HEK293 (cell line): ENCODE data around the gene PACS1.

ENCODE experiments used
- CTCF ChIA-PET: fragments of 350-600 bp; formaldehyde crosslinking; extraction: SDS; loops from one replicate; lab custom pipeline; 2021; ENCODE audit warnings: antibody characterized with exemption; lab: Yijun Ruan, JAX
- POLR2A ChIA-PET: fragments of 300-600 bp; formaldehyde crosslinking; extraction: SDS; loops from one replicate; lab custom pipeline; 2020; ENCODE audit warnings: antibody characterized with exemption, inconsistent platforms; lab: Yijun Ruan, JAX
- H3K27ac ChIP-seq: fragments of 200-500 bp; sonication (Bioruptor generic); 2 replicates; pipeline ENCODE4 v1.5.1; 2014; ENCODE audit warnings: low read depth, low read length, control low read depth, inconsistent platforms; ENCODE audit errors: extremely low read depth
- H3K36me3 ChIP-seq, 2 experiments: fragments of 200-500 bp in 1 of 2; sonication (Bioruptor generic) in 1 of 2; 1 replicate in 1 of 2; 2 replicates in 1 of 2; pipeline ENCODE4 v1.5.1; 2014 to 2017; ENCODE audit warnings: inconsistent platforms in 2 of 2, low read length in 2 of 2; ENCODE audit not compliant: control insufficient read depth in 2 of 2, insufficient read depth in 1 of 2
- H3K4me1 ChIP-seq: fragments of 200-500 bp; sonication (Bioruptor generic); 2 replicates; pipeline ENCODE4 v1.5.1; 2014; ENCODE audit warnings: mild to moderate bottlenecking, low read length, inconsistent platforms; ENCODE audit not compliant: control insufficient read depth, insufficient read depth
- H3K4me3 ChIP-seq: 2 replicates; pipeline ENCODE4 v1.5.1; 2011; ENCODE audit warnings: low read depth, mild to moderate bottlenecking, control low read depth, low read length, moderate library complexity
- H3K9me3 ChIP-seq: fragments of 200-500 bp; sonication (Bioruptor generic); 2 replicates; pipeline ENCODE4 v1.5.1; 2014; ENCODE audit warnings: low read depth, low read length, inconsistent platforms; ENCODE audit not compliant: control insufficient read depth, insufficient read depth
- EGR2 ChIP-seq: fragments of 450-650 bp; formaldehyde crosslinking; IDR thresholded peaks from 2 replicates; pipeline ENCODE4 v1.5.1; 2016; ENCODE audit warnings: low read depth, missing biosample characterization, missing genetic modification characterization
- HOXA7 ChIP-seq: sonication (generic); formaldehyde crosslinking; IDR thresholded peaks from 2 replicates; pipeline ENCODE4 v1.8.1; 2022; ENCODE audit warnings: missing genetic modification reagents, borderline replicate concordance
- KLF8 ChIP-seq: fragments of 450-650 bp; formaldehyde crosslinking; IDR thresholded peaks from 2 replicates; pipeline ENCODE4 v1.5.1; 2016; ENCODE audit warnings: missing biosample characterization, missing genetic modification characterization
- MZF1 ChIP-seq: fragments of 450-650 bp; formaldehyde crosslinking; IDR thresholded peaks from 2 replicates; pipeline ENCODE4 v1.5.1; 2017; ENCODE audit warnings: missing biosample characterization, missing genetic modification characterization, borderline replicate concordance
- SETDB1 ChIP-seq: IDR thresholded peaks from one replicate; pipeline ENCODE4 v1.6.1; 2017; ENCODE audit warnings: mild to moderate bottlenecking, low read length, moderate library complexity, mixed read lengths; ENCODE audit not compliant: insufficient read length
- ZNF146 ChIP-seq: fragments of 450-650 bp; formaldehyde crosslinking; IDR thresholded peaks from 2 replicates; pipeline ENCODE4 v1.5.1; 2016; ENCODE audit warnings: missing biosample characterization, missing genetic modification characterization
- ZNF174 ChIP-seq: fragments of 450-650 bp; formaldehyde crosslinking; IDR thresholded peaks from 2 replicates; pipeline ENCODE4 v1.5.0; 2017; ENCODE audit warnings: missing biosample characterization, mild to moderate bottlenecking, missing genetic modification characterization
- ZNF24 ChIP-seq: fragments of 450-650 bp; formaldehyde crosslinking; IDR thresholded peaks from 2 replicates; pipeline ENCODE4 v1.5.1; 2016; ENCODE audit warnings: missing biosample characterization, missing genetic modification characterization
- ZNF248 ChIP-seq: fragments of 450-650 bp; formaldehyde crosslinking; IDR thresholded peaks from 2 replicates; pipeline ENCODE4 v1.5.1; 2017; ENCODE audit warnings: missing biosample characterization, missing genetic modification characterization
- ZNF335 ChIP-seq: fragments of 450-650 bp; formaldehyde crosslinking; conservative IDR thresholded peaks from 2 replicates; pipeline ENCODE4 v1.5.1; 2016; ENCODE audit warnings: missing biosample characterization, missing genetic modification characterization
- ZNF341 ChIP-seq: fragments of 450-650 bp; formaldehyde crosslinking; IDR thresholded peaks from 2 replicates; pipeline ENCODE4; 2016; ENCODE audit warnings: low read depth, missing biosample characterization, missing genetic modification characterization
- ZNF350 ChIP-seq: fragments of 450-650 bp; formaldehyde crosslinking; IDR thresholded peaks from 2 replicates; pipeline ENCODE4 v1.5.0; 2017; ENCODE audit warnings: missing biosample characterization, mild to moderate bottlenecking, missing genetic modification characterization
- ZNF423 ChIP-seq: fragments of 450-650 bp; formaldehyde crosslinking; IDR thresholded peaks from 2 replicates; pipeline ENCODE4 v1.5.1; 2016; ENCODE audit warnings: missing biosample characterization, missing genetic modification characterization
- ZNF433 ChIP-seq: fragments of 450-650 bp; formaldehyde crosslinking; IDR thresholded peaks from 2 replicates; pipeline ENCODE4 v1.5.1; 2016; ENCODE audit warnings: missing biosample characterization, missing genetic modification characterization, low read depth
- ZNF513 ChIP-seq: fragments of 450-650 bp; IDR thresholded peaks from 2 replicates; pipeline ENCODE4 v1.5.1; 2018; ENCODE audit warnings: missing biosample characterization, missing genetic modification characterization
- ZNF549 ChIP-seq: fragments of 450-650 bp; IDR thresholded peaks from 2 replicates; pipeline ENCODE4 v1.5.1; 2018; ENCODE audit warnings: missing biosample characterization, missing genetic modification characterization, mild to moderate bottlenecking, inconsistent platforms, moderate library complexity
- ZNF558 ChIP-seq: fragments of 450-650 bp; formaldehyde crosslinking; IDR thresholded peaks from 2 replicates; pipeline ENCODE4 v1.5.1; 2016; ENCODE audit warnings: missing biosample characterization, missing genetic modification characterization
- ZNF621 ChIP-seq: fragments of 450-650 bp; formaldehyde crosslinking; IDR thresholded peaks from 2 replicates; pipeline ENCODE4 v1.5.1; 2017; ENCODE audit warnings: missing biosample characterization, missing genetic modification characterization
- ZNF639 ChIP-seq: fragments of 450-650 bp; formaldehyde crosslinking; IDR thresholded peaks from 2 replicates; pipeline ENCODE4 v1.5.1; 2016; ENCODE audit warnings: missing biosample characterization, missing genetic modification characterization
- ZNF677 ChIP-seq: fragments of 450-650 bp; IDR thresholded peaks from 2 replicates; pipeline ENCODE4 v1.5.0; 2018; ENCODE audit warnings: missing biosample characterization, mild to moderate bottlenecking, missing genetic modification characterization, moderate library complexity
- ZNF707 ChIP-seq: fragments of 450-650 bp; formaldehyde crosslinking; IDR thresholded peaks from 2 replicates; pipeline ENCODE4 v1.5.1; 2016; ENCODE audit warnings: missing biosample characterization, missing genetic modification characterization
- ZNF747 ChIP-seq: fragments of 450-650 bp; formaldehyde crosslinking; IDR thresholded peaks from 2 replicates; pipeline ENCODE4 v1.5.1; 2016; ENCODE audit warnings: missing biosample characterization, missing genetic modification characterization
- ZNF837 ChIP-seq: fragments of 450-650 bp; formaldehyde crosslinking; IDR thresholded peaks from 2 replicates; pipeline ENCODE4 v1.5.1; 2016; ENCODE audit warnings: missing biosample characterization, missing genetic modification characterization
- ZSCAN18 ChIP-seq: fragments of 450-650 bp; formaldehyde crosslinking; IDR thresholded peaks from 2 replicates; pipeline ENCODE4 v1.5.1; 2016; ENCODE audit warnings: missing biosample characterization, missing genetic modification characterization
- ZSCAN4 ChIP-seq: fragments of 450-650 bp; formaldehyde crosslinking; IDR thresholded peaks from 2 replicates; pipeline ENCODE4 v1.5.1; 2017; ENCODE audit warnings: missing biosample characterization, missing genetic modification characterization
- TF ChIP-seq, protein P1 (sequence below): fragments of 450-650 bp; formaldehyde crosslinking; IDR thresholded peaks from 2 replicates; pipeline ENCODE4 v1.5.1; 2016; ENCODE audit warnings: missing biosample characterization, missing genetic modification characterization
- TF ChIP-seq, protein P2 (sequence below): fragments of 450-650 bp; formaldehyde crosslinking; IDR thresholded peaks from 2 replicates; pipeline ENCODE4 v1.5.1; 2016; ENCODE audit warnings: missing biosample characterization, missing genetic modification characterization, low read depth

The PACS1 gene

DNA sequence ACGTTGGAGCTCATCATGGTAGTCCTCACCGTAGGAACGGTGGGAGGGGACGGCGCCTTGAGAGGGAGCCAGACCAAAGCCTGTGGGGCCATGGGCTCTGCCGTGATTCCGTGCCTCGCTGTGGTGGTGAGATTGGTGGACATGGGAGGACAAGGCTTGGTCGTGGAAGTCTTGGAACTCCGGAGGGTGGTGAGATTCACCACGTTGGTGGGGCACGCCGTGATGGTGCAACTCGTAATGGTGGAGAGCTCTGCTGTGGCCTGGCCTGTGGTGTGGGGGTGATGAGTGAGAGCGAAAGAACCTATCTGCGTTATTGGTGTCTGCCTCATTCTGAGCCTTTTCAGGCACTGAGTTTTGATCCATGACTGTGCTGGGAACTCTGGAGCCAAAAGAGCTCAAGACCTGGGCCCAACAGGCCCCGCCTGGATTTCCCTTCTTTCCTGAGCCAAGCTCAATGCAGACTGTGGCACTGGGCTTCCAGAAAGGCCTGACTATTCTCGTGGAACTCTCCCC, 44.0 kb upstream of the PACS1 start, which contains the start of gene CATSPER1:
CATSPER1 (minus strand) TSS at position 463 of the 513 bp plus-strand sequence; CDS start at position 363, 100 bp downstream.
- H3K27ac ChIP-seq = no peak within 1 kb of the TSS
- no peaks in the 10 kb centered on the region for H3K4me1 ChIP-seq
- no peak for TF ChIP-seq KLF8
- TF ChIP-seq, protein P1, sequence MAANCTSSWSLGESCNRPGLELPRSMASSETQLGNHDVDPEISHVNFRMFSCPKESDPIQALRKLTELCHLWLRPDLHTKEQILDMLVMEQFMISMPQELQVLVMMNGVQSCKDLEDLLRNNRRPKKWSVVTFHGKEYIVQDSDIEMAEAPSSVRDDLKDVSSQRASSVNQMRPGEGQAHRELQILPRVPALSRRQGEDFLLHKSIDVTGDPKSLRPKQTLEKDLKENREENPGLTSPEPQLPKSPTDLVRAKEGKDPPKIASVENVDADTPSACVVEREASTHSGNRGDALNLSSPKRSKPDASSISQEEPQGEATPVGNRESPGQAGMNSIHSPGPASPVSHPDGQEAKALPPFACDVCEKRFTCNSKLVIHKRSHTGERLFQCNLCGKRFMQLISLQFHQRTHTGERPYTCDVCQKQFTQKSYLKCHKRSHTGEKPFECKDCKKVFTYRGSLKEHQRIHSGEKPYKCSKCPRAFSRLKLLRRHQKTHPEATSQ (tag by site-specific recombination) = no peak
- no peak for TF ChIP-seq ZNF248 (tag by site-specific recombination)
- TF ChIP-seq ZNF837 = no peak
- no peak for TF ChIP-seq ZNF24 (tag by site-specific recombination)
- TF ChIP-seq ZNF621 (tag by site-specific recombination) = no peak
- TF ChIP-seq ZNF747 (tag by site-specific recombination) = no peak
- TF ChIP-seq MZF1 (tag by site-specific recombination) = no peak
- no peak for TF ChIP-seq ZNF549 (tag by site-specific recombination)
- no peak for TF ChIP-seq ZNF146 (tag by site-specific recombination)
- no peak for TF ChIP-seq ZNF423 (tag by site-specific recombination)
- H3K4me3 ChIP-seq = no peak within 1 kb of the TSS
- ChIA-PET CTCF (interaction anchor here (0.5 to 3.0 kb wide), 7 partner anchors 16 to 138 kb away, joined by 3 to 14 read pairs (median 3); partner anchors contain the start of gene FIBP), POLR2A (no interaction called here)
- no peaks in the 10 kb centered on the region for H3K9me3 ChIP-seq
- no peaks in the 10 kb centered on the region for H3K36me3 ChIP-seq

DNA sequence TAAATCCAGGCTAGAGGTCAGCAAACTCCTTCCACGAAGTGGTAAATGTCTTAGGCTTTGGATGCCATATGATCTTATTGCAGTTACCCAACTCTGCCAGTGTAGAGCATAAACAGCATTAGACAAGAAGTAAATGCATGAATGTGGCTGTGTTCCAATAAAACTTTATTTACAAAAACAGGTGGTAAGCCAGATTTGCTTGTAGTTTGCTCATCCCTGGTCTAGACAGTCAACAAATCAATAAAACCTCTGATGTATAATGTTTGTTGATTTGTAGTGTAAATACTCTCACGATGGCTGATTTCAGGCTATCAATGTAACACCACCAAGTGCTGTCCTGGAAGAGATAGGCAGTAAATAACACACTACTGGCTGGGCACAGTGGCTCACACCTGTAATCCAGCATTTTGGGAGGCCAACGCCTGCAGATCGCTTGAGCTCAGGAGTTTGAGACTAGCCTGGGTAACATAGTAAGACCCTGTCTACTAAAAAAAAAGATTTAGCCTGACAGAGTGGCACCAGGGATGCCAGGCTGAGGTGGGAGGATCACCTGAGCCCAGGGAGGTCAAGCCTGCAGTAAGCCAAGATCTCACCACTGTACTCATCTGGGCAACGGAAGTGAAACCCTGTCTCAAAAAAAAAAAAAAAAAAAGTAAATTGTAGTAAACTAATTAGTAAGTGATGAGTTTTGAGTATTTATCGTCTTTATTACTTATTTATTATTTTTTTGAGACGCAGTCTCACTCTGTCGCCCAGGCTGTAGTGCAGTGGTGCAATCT, 36.9 kb upstream of the PACS1 start:
- Histone ChIP-seq H3K4me3 (no peak overlapping the region), H3K27ac (no peak overlapping the region), H3K9me3 (no peaks in the 10 kb centered on the region), H3K4me1 (no peaks in the 10 kb centered on the region), H3K36me3 (no peaks in the 10 kb centered on the region)
- ChIA-PET POLR2A (no interaction called here), CTCF (interaction anchor here (4.7 kb wide), 1 partner anchor 12 kb away, joined by 37 read pairs; no protein-coding TSS in a partner anchor)
- no peak for TF ChIP-seq EGR2 (tag by site-specific recombination)
- no peak for TF ChIP-seq SETDB1
- TF ChIP-seq ZNF174 (tag by site-specific recombination) = no peak
- TF ChIP-seq ZNF558 = no peak
- no peak for TF ChIP-seq ZNF549 (tag by site-specific recombination)
- TF ChIP-seq ZNF677 (tag by site-specific recombination) = no peak
- TF ChIP-seq HOXA7 (CRISPR knock-in tag) = no peak
- TF ChIP-seq ZNF335 = no peak
- TF ChIP-seq ZSCAN18 (tag by site-specific recombination) = no peak
- no peak for TF ChIP-seq ZNF433
- no peak for TF ChIP-seq ZNF350 (tag by site-specific recombination)
- no peak for TF ChIP-seq ZNF639
- no peak for TF ChIP-seq ZSCAN4 (tag by site-specific recombination)
- no peak for TF ChIP-seq ZNF513 (tag by site-specific recombination)
- TF ChIP-seq, protein P2, sequence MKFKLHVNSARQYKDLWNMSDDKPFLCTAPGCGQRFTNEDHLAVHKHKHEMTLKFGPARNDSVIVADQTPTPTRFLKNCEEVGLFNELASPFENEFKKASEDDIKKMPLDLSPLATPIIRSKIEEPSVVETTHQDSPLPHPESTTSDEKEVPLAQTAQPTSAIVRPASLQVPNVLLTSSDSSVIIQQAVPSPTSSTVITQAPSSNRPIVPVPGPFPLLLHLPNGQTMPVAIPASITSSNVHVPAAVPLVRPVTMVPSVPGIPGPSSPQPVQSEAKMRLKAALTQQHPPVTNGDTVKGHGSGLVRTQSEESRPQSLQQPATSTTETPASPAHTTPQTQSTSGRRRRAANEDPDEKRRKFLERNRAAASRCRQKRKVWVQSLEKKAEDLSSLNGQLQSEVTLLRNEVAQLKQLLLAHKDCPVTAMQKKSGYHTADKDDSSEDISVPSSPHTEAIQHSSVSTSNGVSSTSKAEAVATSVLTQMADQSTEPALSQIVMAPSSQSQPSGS = no peak
- no peak for TF ChIP-seq ZNF707 (tag by site-specific recombination)
- TF ChIP-seq ZNF341 (tag by site-specific recombination) = no peak
